HEK293 (cell line): ENCODE results near the gene IGSF11.

ENCODE experiments used
- CTCF ChIA-PET: fragments of 350-600 bp; formaldehyde crosslinking; extraction: SDS; loops from one replicate; lab custom pipeline; 2021; ENCODE audit warnings: antibody characterized with exemption; lab: Yijun Ruan, JAX
- POLR2A ChIA-PET: fragments of 300-600 bp; formaldehyde crosslinking; extraction: SDS; loops from one replicate; lab custom pipeline; 2020; ENCODE audit warnings: antibody characterized with exemption, inconsistent platforms; lab: Yijun Ruan, JAX
- H3K27ac ChIP-seq: fragments of 200-500 bp; sonication (Bioruptor generic); 2 replicates; pipeline ENCODE4 v1.5.1; 2014; ENCODE audit warnings: low read depth, low read length, control low read depth, inconsistent platforms; ENCODE audit errors: extremely low read depth
- H3K36me3 ChIP-seq, 2 experiments: fragments of 200-500 bp in 1 of 2; sonication (Bioruptor generic) in 1 of 2; 1 replicate in 1 of 2; 2 replicates in 1 of 2; pipeline ENCODE4 v1.5.1; 2014 to 2017; ENCODE audit warnings: inconsistent platforms in 2 of 2, low read length in 2 of 2; ENCODE audit not compliant: control insufficient read depth in 2 of 2, insufficient read depth in 1 of 2
- H3K4me1 ChIP-seq: fragments of 200-500 bp; sonication (Bioruptor generic); 2 replicates; pipeline ENCODE4 v1.5.1; 2014; ENCODE audit warnings: mild to moderate bottlenecking, low read length, inconsistent platforms; ENCODE audit not compliant: control insufficient read depth, insufficient read depth
- H3K4me3 ChIP-seq: 2 replicates; pipeline ENCODE4 v1.5.1; 2011; ENCODE audit warnings: low read depth, mild to moderate bottlenecking, control low read depth, low read length, moderate library complexity
- H3K9me3 ChIP-seq: fragments of 200-500 bp; sonication (Bioruptor generic); 2 replicates; pipeline ENCODE4 v1.5.1; 2014; ENCODE audit warnings: low read depth, low read length, inconsistent platforms; ENCODE audit not compliant: control insufficient read depth, insufficient read depth
- BCL11A ChIP-seq: fragments of 450-650 bp; formaldehyde crosslinking; IDR thresholded peaks from 2 replicates; pipeline ENCODE4 v1.5.1; 2016; ENCODE audit warnings: low read depth, missing biosample characterization, missing genetic modification characterization
- FEZF1 ChIP-seq: fragments of 450-650 bp; formaldehyde crosslinking; IDR thresholded peaks from 2 replicates; pipeline ENCODE4 v1.5.1; 2016; ENCODE audit warnings: missing biosample characterization, missing genetic modification characterization
- HIC1 ChIP-seq: fragments of 450-650 bp; formaldehyde crosslinking; IDR thresholded peaks from 2 replicates; pipeline ENCODE4 v1.5.1; 2016; ENCODE audit warnings: missing biosample characterization, missing genetic modification characterization
- HOXA7 ChIP-seq: sonication (generic); formaldehyde crosslinking; IDR thresholded peaks from 2 replicates; pipeline ENCODE4 v1.8.1; 2022; ENCODE audit warnings: missing genetic modification reagents, borderline replicate concordance
- KLF1 ChIP-seq: fragments of 450-650 bp; formaldehyde crosslinking; IDR thresholded peaks from 2 replicates; pipeline ENCODE4 v1.5.1; 2016; ENCODE audit warnings: missing biosample characterization, missing genetic modification characterization
- KLF17 ChIP-seq: fragments of 450-650 bp; formaldehyde crosslinking; IDR thresholded peaks from 2 replicates; pipeline ENCODE4 v1.5.1; 2016; ENCODE audit warnings: missing biosample characterization, missing genetic modification characterization
- SCRT2 ChIP-seq: fragments of 450-650 bp; formaldehyde crosslinking; IDR thresholded peaks from 2 replicates; pipeline ENCODE4 v1.5.1; 2016; ENCODE audit warnings: missing biosample characterization, missing genetic modification characterization
- SP7 ChIP-seq: fragments of 450-650 bp; formaldehyde crosslinking; IDR thresholded peaks from 2 replicates; pipeline ENCODE4 v1.5.1; 2016; ENCODE audit warnings: missing biosample characterization, missing genetic modification characterization
- ZBTB48 ChIP-seq: fragments of 450-650 bp; formaldehyde crosslinking; IDR thresholded peaks from 2 replicates; pipeline ENCODE4 v1.5.1; 2016; ENCODE audit warnings: missing biosample characterization, missing genetic modification characterization
- ZFP37 ChIP-seq: fragments of 450-650 bp; formaldehyde crosslinking; IDR thresholded peaks from 2 replicates; pipeline ENCODE4 v1.5.1; 2016; ENCODE audit warnings: missing biosample characterization, missing genetic modification characterization
- ZNF24 ChIP-seq: fragments of 450-650 bp; formaldehyde crosslinking; IDR thresholded peaks from 2 replicates; pipeline ENCODE4 v1.5.1; 2016; ENCODE audit warnings: missing biosample characterization, missing genetic modification characterization
- ZNF341 ChIP-seq: fragments of 450-650 bp; formaldehyde crosslinking; IDR thresholded peaks from 2 replicates; pipeline ENCODE4; 2016; ENCODE audit warnings: low read depth, missing biosample characterization, missing genetic modification characterization
- ZNF571 ChIP-seq: fragments of 450-650 bp; formaldehyde crosslinking; IDR thresholded peaks from 2 replicates; pipeline ENCODE4 v1.5.0; 2017; ENCODE audit warnings: missing biosample characterization, missing genetic modification characterization
- ZNF645 ChIP-seq: fragments of 450-650 bp; formaldehyde crosslinking; IDR thresholded peaks from 2 replicates; pipeline ENCODE4; 2016; ENCODE audit warnings: missing biosample characterization, missing genetic modification characterization
- ZNF660 ChIP-seq: fragments of 450-650 bp; IDR thresholded peaks from 2 replicates; pipeline ENCODE4 v1.5.1; 2018; ENCODE audit warnings: missing biosample characterization, mild to moderate bottlenecking, missing genetic modification characterization
- ZNF692 ChIP-seq: fragments of 450-650 bp; formaldehyde crosslinking; IDR thresholded peaks from 2 replicates; pipeline ENCODE4 v1.5.1; 2016; ENCODE audit warnings: missing biosample characterization, missing genetic modification characterization
- ZNF791 ChIP-seq: fragments of 450-650 bp; formaldehyde crosslinking; IDR thresholded peaks from 2 replicates; pipeline ENCODE4 v1.5.1; 2016; ENCODE audit warnings: missing biosample characterization, missing genetic modification characterization
- ZNF792 ChIP-seq: fragments of 450-650 bp; formaldehyde crosslinking; IDR thresholded peaks from 2 replicates; pipeline ENCODE4 v1.5.1; 2016; ENCODE audit warnings: missing biosample characterization, missing genetic modification characterization
- ZNF837 ChIP-seq: fragments of 450-650 bp; formaldehyde crosslinking; IDR thresholded peaks from 2 replicates; pipeline ENCODE4 v1.5.1; 2016; ENCODE audit warnings: missing biosample characterization, missing genetic modification characterization
- TF ChIP-seq, protein P1 (sequence below): fragments of 450-650 bp; formaldehyde crosslinking; IDR thresholded peaks from 2 replicates; pipeline ENCODE4 v1.5.1; 2017; ENCODE audit warnings: missing biosample characterization, missing genetic modification characterization
- TF ChIP-seq, protein P2 (sequence below): fragments of 450-650 bp; formaldehyde crosslinking; IDR thresholded peaks from 2 replicates; pipeline ENCODE4 v1.5.1; 2016; ENCODE audit warnings: missing biosample characterization, missing genetic modification characterization
- TF ChIP-seq, protein P3 (sequence below): fragments of 450-650 bp; formaldehyde crosslinking; conservative IDR thresholded peaks from 2 replicates; pipeline ENCODE4 v1.5.1; 2016; ENCODE audit warnings: low read depth, missing biosample characterization, missing genetic modification characterization

Gene IGSF11

DNA sequence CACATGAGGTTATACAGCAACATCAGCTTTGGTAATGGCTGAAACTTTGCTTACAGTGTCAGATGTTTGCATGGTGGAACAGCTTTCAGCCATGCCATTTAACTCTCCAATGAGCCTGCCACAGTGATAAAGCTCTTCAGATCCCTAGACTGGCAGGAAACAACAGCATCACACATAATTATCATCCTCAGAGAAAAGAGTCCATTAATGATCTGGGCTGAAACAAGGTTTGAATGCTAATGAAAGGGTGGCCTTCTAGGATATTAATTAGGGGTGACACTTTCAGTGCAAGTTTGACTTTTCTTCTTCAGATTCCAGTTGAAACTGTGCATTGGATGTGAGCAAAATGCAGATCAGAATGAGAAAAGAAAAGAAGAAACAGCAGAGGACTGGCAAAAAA is 166.6 kb downstream of the IGSF11 start (continued):
- TF ChIP-seq, protein P1, sequence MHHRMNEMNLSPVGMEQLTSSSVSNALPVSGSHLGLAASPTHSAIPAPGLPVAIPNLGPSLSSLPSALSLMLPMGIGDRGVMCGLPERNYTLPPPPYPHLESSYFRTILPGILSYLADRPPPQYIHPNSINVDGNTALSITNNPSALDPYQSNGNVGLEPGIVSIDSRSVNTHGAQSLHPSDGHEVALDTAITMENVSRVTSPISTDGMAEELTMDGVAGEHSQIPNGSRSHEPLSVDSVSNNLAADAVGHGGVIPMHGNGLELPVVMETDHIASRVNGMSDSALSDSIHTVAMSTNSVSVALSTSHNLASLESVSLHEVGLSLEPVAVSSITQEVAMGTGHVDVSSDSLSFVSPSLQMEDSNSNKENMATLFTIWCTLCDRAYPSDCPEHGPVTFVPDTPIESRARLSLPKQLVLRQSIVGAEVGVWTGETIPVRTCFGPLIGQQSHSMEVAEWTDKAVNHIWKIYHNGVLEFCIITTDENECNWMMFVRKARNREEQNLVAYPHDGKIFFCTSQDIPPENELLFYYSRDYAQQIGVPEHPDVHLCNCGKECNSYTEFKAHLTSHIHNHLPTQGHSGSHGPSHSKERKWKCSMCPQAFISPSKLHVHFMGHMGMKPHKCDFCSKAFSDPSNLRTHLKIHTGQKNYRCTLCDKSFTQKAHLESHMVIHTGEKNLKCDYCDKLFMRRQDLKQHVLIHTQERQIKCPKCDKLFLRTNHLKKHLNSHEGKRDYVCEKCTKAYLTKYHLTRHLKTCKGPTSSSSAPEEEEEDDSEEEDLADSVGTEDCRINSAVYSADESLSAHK (tag by site-specific recombination), result no peak
- no peak for TF ChIP-seq BCL11A (tag by site-specific recombination)
- TF ChIP-seq ZNF24, result no peak

DNA sequence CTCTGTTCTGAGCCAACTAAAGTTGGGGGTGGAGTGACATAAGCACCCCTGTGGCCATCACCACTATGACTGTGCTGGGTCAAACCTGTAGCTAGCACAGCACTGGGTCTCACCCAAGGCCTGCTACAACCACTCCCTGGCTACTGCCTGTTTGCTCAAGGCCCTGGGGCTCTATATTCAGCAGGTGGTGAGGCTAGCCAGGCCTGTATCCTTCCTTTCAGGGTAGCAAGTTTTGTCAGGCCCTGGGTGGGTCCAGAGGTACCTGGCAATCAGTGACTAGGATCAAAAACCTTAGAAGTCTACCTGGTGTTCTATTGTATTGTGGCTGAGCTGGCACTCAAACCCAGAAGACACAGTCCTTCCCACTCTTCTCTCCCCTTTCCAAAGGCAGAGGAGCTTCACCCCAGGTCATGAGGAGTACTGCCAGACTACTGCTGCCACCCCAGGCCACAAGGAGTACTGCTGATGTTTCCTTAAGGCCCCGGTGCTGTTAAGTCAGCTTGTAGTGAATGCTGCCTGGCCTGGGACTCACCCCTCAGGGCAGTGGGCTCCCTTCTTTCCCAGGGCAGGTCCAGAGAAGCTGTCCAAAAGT is 170.8 kb downstream of the IGSF11 start:
- H3K36me3 ChIP-seq, result no peaks in the 10 kb centered on the region
- no peaks in the 10 kb centered on the region for H3K4me1 ChIP-seq
- H3K27ac ChIP-seq, result no peak overlapping the region
- POLR2A ChIA-PET, result no interaction called here
- no peak overlapping the region for H3K4me3 ChIP-seq
- TF ChIP-seq ZNF645 (tag by site-specific recombination), result no peak
- TF ChIP-seq ZNF791, result no peak
- no peak for TF ChIP-seq HIC1 (tag by site-specific recombination)
- no peak for TF ChIP-seq ZNF837 (tag by site-specific recombination)
- no peak for TF ChIP-seq KLF17 (tag by site-specific recombination)
- TF ChIP-seq ZNF660 (tag by site-specific recombination), result no peak
- TF ChIP-seq ZNF792 (tag by site-specific recombination), result no peak
- TF ChIP-seq ZNF692 (tag by site-specific recombination), result no peak
- no peak for TF ChIP-seq ZNF341 (tag by site-specific recombination)
- no peak for TF ChIP-seq HOXA7 (CRISPR knock-in tag)
- TF ChIP-seq, protein P2, sequence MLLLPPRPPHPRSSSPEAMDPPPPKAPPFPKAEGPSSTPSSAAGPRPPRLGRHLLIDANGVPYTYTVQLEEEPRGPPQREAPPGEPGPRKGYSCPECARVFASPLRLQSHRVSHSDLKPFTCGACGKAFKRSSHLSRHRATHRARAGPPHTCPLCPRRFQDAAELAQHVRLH (tag by site-specific recombination), result no peak
- no peak for TF ChIP-seq ZFP37 (tag by site-specific recombination)
- no peak for TF ChIP-seq SP7 (tag by site-specific recombination)
- TF ChIP-seq, protein P3, sequence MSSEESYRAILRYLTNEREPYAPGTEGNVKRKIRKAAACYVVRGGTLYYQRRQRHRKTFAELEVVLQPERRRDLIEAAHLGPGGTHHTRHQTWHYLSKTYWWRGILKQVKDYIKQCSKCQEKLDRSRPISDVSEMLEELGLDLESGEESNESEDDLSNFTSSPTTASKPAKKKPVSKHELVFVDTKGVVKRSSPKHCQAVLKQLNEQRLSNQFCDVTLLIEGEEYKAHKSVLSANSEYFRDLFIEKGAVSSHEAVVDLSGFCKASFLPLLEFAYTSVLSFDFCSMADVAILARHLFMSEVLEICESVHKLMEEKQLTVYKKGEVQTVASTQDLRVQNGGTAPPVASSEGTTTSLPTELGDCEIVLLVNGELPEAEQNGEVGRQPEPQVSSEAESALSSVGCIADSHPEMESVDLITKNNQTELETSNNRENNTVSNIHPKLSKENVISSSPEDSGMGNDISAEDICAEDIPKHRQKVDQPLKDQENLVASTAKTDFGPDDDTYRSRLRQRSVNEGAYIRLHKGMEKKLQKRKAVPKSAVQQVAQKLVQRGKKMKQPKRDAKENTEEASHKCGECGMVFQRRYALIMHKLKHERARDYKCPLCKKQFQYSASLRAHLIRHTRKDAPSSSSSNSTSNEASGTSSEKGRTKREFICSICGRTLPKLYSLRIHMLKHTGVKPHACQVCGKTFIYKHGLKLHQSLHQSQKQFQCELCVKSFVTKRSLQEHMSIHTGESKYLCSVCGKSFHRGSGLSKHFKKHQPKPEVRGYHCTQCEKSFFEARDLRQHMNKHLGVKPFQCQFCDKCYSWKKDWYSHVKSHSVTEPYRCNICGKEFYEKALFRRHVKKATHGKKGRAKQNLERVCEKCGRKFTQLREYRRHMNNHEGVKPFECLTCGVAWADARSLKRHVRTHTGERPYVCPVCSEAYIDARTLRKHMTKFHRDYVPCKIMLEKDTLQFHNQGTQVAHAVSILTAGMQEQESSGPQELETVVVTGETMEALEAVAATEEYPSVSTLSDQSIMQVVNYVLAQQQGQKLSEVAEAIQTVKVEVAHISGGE (tag by site-specific recombination), result no peak
- no peak for TF ChIP-seq KLF1 (tag by site-specific recombination)
- TF ChIP-seq FEZF1 (tag by site-specific recombination), result no peak
- TF ChIP-seq SCRT2 (tag by site-specific recombination), result no peak
- no peak for TF ChIP-seq ZBTB48 (tag by site-specific recombination)
- TF ChIP-seq ZNF571, result no peak
- TF ChIP-seq BCL11A (tag by site-specific recombination), result no peak
- TF ChIP-seq, all 188 proteins: peak for 0
- no peaks in the 10 kb centered on the region for H3K9me3 ChIP-seq
- CTCF ChIA-PET, result interaction anchor here (0.6 to 1.2 kb wide), 7 partner anchors 9 to 631 kb away, joined by 3 to 5 read pairs (median 3); no protein-coding TSS in a partner anchor
